Loucy (cell line): ENCODE data around the gene VWF.

Experiments used
- EZH2phosphoT487 ChIP-seq: fragments of 200-600 bp; IDR thresholded peaks from 2 replicates; pipeline ENCODE4 v1.6.1; 2018; ENCODE audit warnings: antibody characterized with exemption, mild to moderate bottlenecking, moderate library complexity, borderline replicate concordance
- TF ChIP-seq, protein P1 (sequence below): fragments of 200-600 bp; sonication (generic); conservative IDR thresholded peaks from 2 replicates; pipeline ENCODE4 v1.5.1; 2014; ENCODE audit warnings: mild to moderate bottlenecking, antibody characterized with exemption, low read length

DNA sequence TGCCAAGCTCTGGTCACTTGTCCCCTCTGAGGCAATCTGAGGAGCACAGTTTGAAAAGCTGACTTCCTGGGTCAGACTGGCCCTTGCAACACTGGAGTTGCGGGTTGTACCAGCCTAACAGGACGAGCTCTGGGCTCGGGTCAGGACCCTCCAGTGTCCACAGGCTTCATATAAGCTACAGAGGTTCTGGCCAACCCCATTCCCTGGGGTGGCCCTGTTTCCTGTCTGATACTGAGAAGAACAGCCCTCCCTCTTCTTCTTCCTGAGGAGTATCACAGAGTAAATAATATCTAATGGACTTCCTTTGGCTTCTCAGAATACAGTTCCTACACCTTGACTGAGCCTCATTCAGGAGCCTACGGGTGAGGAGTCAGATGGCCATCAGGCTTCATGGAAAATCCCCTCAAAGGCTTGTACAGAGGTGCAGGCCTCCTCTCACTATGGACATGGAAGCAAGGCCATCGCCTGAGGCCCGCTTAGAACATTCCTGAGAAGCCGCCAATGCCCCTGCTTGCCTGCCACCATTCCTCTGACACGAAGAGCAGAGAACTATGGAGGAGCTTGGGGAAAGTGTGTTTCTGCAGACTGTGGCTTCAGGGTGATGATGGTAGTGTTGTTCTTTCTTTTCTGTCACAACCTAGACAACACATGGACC, 150.9 kb downstream of the VWF start:
- no peak for TF ChIP-seq EZH2phosphoT487
- TF ChIP-seq, protein P1, sequence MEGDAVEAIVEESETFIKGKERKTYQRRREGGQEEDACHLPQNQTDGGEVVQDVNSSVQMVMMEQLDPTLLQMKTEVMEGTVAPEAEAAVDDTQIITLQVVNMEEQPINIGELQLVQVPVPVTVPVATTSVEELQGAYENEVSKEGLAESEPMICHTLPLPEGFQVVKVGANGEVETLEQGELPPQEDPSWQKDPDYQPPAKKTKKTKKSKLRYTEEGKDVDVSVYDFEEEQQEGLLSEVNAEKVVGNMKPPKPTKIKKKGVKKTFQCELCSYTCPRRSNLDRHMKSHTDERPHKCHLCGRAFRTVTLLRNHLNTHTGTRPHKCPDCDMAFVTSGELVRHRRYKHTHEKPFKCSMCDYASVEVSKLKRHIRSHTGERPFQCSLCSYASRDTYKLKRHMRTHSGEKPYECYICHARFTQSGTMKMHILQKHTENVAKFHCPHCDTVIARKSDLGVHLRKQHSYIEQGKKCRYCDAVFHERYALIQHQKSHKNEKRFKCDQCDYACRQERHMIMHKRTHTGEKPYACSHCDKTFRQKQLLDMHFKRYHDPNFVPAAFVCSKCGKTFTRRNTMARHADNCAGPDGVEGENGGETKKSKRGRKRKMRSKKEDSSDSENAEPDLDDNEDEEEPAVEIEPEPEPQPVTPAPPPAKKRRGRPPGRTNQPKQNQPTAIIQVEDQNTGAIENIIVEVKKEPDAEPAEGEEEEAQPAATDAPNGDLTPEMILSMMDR: no peak
